Skeletal muscle satellite cell (primary cell): ENCODE results near the gene RNF125. TPM values are rescaled to one million over a fixed set of nuclear protein-coding genes. Genes with fewer than 3 reads are reported as not detected.
A peak's percentile ranks its signal among the peaks of the same experiment; 100 is the strongest.

Experiments
- H3K27me3 ChIP-seq: 2 replicates; pipeline ENCODE4 v1.7.0; 2013; ENCODE audit warnings: low read length; ENCODE audit not compliant: control insufficient read depth, insufficient read depth
- H3K36me3 ChIP-seq: 2 replicates; pipeline ENCODE4 v1.7.0; 2013; ENCODE audit warnings: mild to moderate bottlenecking, control low read depth, low read length; ENCODE audit not compliant: insufficient read depth
- H3K4me1 ChIP-seq: 2 replicates; pipeline ENCODE4 v1.7.0; 2013; ENCODE audit warnings: low read length; ENCODE audit not compliant: control insufficient read depth, insufficient read depth
- H3K4me2 ChIP-seq: 2 replicates; pipeline ENCODE4 v1.7.0; 2013; ENCODE audit warnings: mild to moderate bottlenecking, low read length
- H3K4me3 ChIP-seq: 2 replicates; pipeline ENCODE4 v1.7.0; 2013; ENCODE audit warnings: low read length
- H3K9ac ChIP-seq: 2 replicates; pipeline ENCODE4 v1.7.0; 2013; ENCODE audit warnings: mild to moderate bottlenecking, low read depth, low read length, moderate library complexity
- H3K9me3 ChIP-seq: replicated peaks from 2 replicates; pipeline ENCODE4 v1.7.0; 2013; ENCODE audit warnings: mild to moderate bottlenecking, control low read depth, low read length
- total RNA-seq: library from RNA; depleted of rRNA; stranded (reverse); fragments of >200 nt; gene quantifications from 2 replicates; pipeline ENCODE4 v1.2.3, GENCODE V29; 2012; rRNA removed

RNF125 gene
- total RNA-seq = 0.44 and 1.5 TPM in 2 replicates

- peak within 1 kb of the TSS; percentile 94 for H3K4me2 ChIP-seq
- no peak within 1 kb of the TSS for H3K9ac ChIP-seq
- H3K27me3 ChIP-seq = peaks cover 23% of the 10 kb centered on the region
- peaks cover 14% of the 10 kb centered on the region for H3K4me1 ChIP-seq
- H3K4me3 ChIP-seq = peak within 1 kb of the TSS; percentile 79
- H3K36me3 ChIP-seq = no peaks in the 10 kb centered on the region
- H3K9me3 ChIP-seq = no peaks in the 10 kb centered on the region
Measured at GRCh38 chr18:32018331-32019250, at the start of gene RNF125. Gene RNF125 (plus strand): TSS chr18:32018825. CDS start chr18:32018864, 39 bp downstream.

GRCh38 chr18:31970617-31971016 lies 48.0 kb upstream of the RNF125 start:
- H3K27me3 ChIP-seq = peaks cover 2% of the 10 kb centered on the region
- H3K4me1 ChIP-seq = no peaks in the 10 kb centered on the region
- no peaks in the 10 kb centered on the region for H3K9me3 ChIP-seq
- no peak overlapping the region for H3K9ac ChIP-seq
- no peak overlapping the region for H3K4me2 ChIP-seq
- no peaks in the 10 kb centered on the region for H3K36me3 ChIP-seq
- H3K4me3 ChIP-seq = no peak overlapping the region

- no peak overlapping the region for H3K4me2 ChIP-seq
- no peaks in the 10 kb centered on the region for H3K36me3 ChIP-seq
Measured at GRCh38 chr18:31973929-31974546, 44.6 kb upstream of the RNF125 start.

GRCh38 chr18:31976242-31976641 lies 42.4 kb upstream of the RNF125 start:
- Histone ChIP-seq H3K4me3 (no peak overlapping the region), H3K36me3 (no peaks in the 10 kb centered on the region), H3K27me3 (no peaks in the 10 kb centered on the region), H3K4me2 (no peak overlapping the region), H3K9ac (no peak overlapping the region), H3K9me3 (no peaks in the 10 kb centered on the region), H3K4me1 (no peaks in the 10 kb centered on the region)

More at GRCh38 chr18:31973929-31974546, 44.6 kb upstream of the RNF125 start:
- H3K9me3 ChIP-seq = no peaks in the 10 kb centered on the region
- H3K9ac ChIP-seq = no peak overlapping the region
- no peaks in the 10 kb centered on the region for H3K27me3 ChIP-seq
- no peak overlapping the region for H3K4me3 ChIP-seq
- no peaks in the 10 kb centered on the region for H3K4me1 ChIP-seq

- Histone ChIP-seq H3K4me1 (no peaks in the 10 kb centered on the region), H3K27me3 (no peaks in the 10 kb centered on the region), H3K9ac (no peak overlapping the region), H3K36me3 (no peaks in the 10 kb centered on the region), H3K4me2 (no peak overlapping the region), H3K9me3 (no peaks in the 10 kb centered on the region), H3K4me3 (no peak overlapping the region)
Measured at GRCh38 chr18:31977270-31977872, 41.3 kb upstream of the RNF125 start.

GRCh38 chr18:31978616-31979015 lies 40.0 kb upstream of the RNF125 start:
- Histone ChIP-seq H3K4me1 (no peaks in the 10 kb centered on the region), H3K9ac (no peak overlapping the region), H3K4me3 (no peak overlapping the region), H3K27me3 (no peaks in the 10 kb centered on the region), H3K9me3 (no peaks in the 10 kb centered on the region), H3K4me2 (no peak overlapping the region), H3K36me3 (no peaks in the 10 kb centered on the region)

- Histone ChIP-seq H3K36me3 (no peaks in the 10 kb centered on the region), H3K4me3 (no peak overlapping the region)
Measured at GRCh38 chr18:31979714-31980113, 38.9 kb upstream of the RNF125 start.

GRCh38 chr18:31980863-31981262 lies 37.8 kb upstream of the RNF125 start:
- no peaks in the 10 kb centered on the region for H3K9me3 ChIP-seq
- H3K9ac ChIP-seq = no peak overlapping the region
- no peak overlapping the region for H3K4me3 ChIP-seq
- H3K4me1 ChIP-seq = no peaks in the 10 kb centered on the region
- H3K4me2 ChIP-seq = no peak overlapping the region
- no peaks in the 10 kb centered on the region for H3K27me3 ChIP-seq
- H3K36me3 ChIP-seq = no peaks in the 10 kb centered on the region

More at GRCh38 chr18:31979714-31980113, 38.9 kb upstream of the RNF125 start:
- no peak overlapping the region for H3K4me2 ChIP-seq
- H3K4me1 ChIP-seq = no peaks in the 10 kb centered on the region
- no peak overlapping the region for H3K9ac ChIP-seq
- no peaks in the 10 kb centered on the region for H3K27me3 ChIP-seq
- H3K9me3 ChIP-seq = no peaks in the 10 kb centered on the region

GRCh38 chr18:31983020-31983419 lies 35.6 kb upstream of the RNF125 start:
- Histone ChIP-seq H3K4me3 (no peak overlapping the region), H3K36me3 (no peaks in the 10 kb centered on the region), H3K27me3 (peaks cover 2% of the 10 kb centered on the region), H3K4me1 (no peaks in the 10 kb centered on the region), H3K4me2 (no peak overlapping the region), H3K9me3 (no peaks in the 10 kb centered on the region), H3K9ac (no peak overlapping the region)

- Histone ChIP-seq H3K4me3 (no peak overlapping the region), H3K27me3 (peaks cover 2% of the 10 kb centered on the region), H3K9ac (no peak overlapping the region), H3K4me1 (no peaks in the 10 kb centered on the region), H3K9me3 (no peaks in the 10 kb centered on the region), H3K36me3 (no peaks in the 10 kb centered on the region), H3K4me2 (no peak overlapping the region)
Measured at GRCh38 chr18:31983976-31984375, 34.6 kb upstream of the RNF125 start.

GRCh38 chr18:31990823-31991222 lies 27.8 kb upstream of the RNF125 start:
- no peak overlapping the region for H3K4me2 ChIP-seq
- no peak overlapping the region for H3K9ac ChIP-seq

More at GRCh38 chr18:31990823-31991222, 27.8 kb upstream of the RNF125 start:
- H3K4me1 ChIP-seq = no peaks in the 10 kb centered on the region
- H3K9me3 ChIP-seq = no peaks in the 10 kb centered on the region
- no peak overlapping the region for H3K4me3 ChIP-seq
- peaks cover 7% of the 10 kb centered on the region for H3K27me3 ChIP-seq
- H3K36me3 ChIP-seq = no peaks in the 10 kb centered on the region
